ACHN (cell line): Measurements from ENCODE around the gene DLGAP4.

Source experiments
- DNase-seq: peaks from one replicate; pipeline ENCODE4 v3.0.0-alpha.2; 2015
- in situ Hi-C: cut with HindIII; loops from 2 replicates; pipeline ENCODE4 v1.10.0; 2017; ENCODE audit warnings: low sequenced_read_pairs, low pct_ligation_motif_present, low pct_unique_long_range_greater_than_20kb

The DLGAP4 gene

DNA sequence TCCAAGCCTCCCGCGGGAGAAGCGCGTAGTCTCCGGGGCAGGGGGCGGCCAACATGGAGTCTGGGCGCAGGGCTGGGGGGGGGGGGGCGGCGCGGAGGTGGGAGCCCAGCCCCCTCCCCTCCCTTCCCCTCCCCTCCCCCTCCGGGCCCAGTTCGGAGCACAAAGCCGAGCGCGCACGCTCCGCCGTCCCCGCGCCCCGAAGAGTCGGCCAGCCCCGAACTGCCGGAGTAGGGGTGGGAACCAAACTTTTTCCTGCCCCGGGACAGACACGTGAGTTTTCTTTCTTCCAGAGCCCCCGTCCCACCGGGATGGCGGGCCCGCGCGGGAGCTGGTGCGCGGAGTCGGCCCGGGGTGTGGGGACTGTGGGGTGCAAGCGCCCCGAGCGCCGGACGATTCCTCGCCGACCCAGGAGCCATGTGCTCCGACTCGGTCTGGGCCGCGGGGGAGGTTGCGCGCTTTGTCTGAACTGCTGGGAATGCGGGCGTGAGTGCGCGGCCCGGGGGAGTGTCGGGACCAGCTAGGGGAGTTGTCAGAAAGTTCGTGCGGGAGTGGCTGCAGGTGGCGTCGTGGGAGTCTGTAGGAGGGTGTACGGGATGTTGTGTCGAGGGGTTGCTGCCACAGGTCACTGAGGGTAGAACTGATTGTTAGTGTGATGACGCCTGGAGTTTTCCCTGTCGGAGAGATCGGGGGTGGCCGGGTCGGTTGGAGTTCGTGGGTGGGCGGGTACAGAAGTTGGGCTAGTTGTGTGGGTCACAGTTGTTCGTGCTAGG is 268.4 kb downstream of the DLGAP4 start:
- DNase-seq: peak; percentile 48
- in situ Hi-C loops: no loop called here

DNA sequence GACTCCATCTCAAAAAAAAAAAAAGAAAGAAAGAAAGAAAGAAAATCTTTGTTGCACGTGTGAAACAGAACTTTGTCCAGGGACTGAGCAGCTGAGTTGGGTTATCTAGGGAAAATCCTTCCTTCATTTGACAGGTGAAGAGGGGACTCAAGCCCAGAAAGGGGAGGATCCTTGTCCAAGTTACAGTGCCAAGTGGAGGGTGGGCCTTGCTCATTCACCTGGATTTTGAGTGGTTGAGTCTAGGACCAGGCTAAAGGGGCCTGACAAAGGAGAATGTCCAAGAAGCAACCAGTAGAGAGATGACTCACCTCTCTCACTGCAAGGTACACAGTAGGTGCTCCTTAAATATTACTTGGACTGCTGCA is 269.9 kb downstream of the DLGAP4 start:
- no peak for DNase-seq
- in situ Hi-C loops: no loop called here
